Upper lobe of right lung (tissue), 1 donor: ENCODE measurements around the gene DHX58. TPM values are rescaled to one million over a fixed set of nuclear protein-coding genes. Genes with fewer than 3 reads are reported as not detected.

ENCODE experiments used
- ATAC-seq: fragments of 200-7000 bp; cut with Tn5 transposase; one replicate; pipeline ENCODE4 v1.9.1; 2020; ENCODE audit warnings: mild to moderate bottlenecking, moderate library complexity
- DNase-seq: peaks from one replicate; pipeline ENCODE4 v3.0.0-alpha.2; 2020
- H3K27ac ChIP-seq: fragments of 200-600 bp; one replicate; pipeline ENCODE4 v1.8.0; 2022
- H3K27me3 ChIP-seq: fragments of 200-600 bp; one replicate; pipeline ENCODE4 v1.8.0; 2022; ENCODE audit warnings: mild to moderate bottlenecking
- H3K36me3 ChIP-seq: fragments of 200-600 bp; one replicate; pipeline ENCODE4 v1.8.0; 2022
- H3K4me1 ChIP-seq: fragments of 200-600 bp; one replicate; pipeline ENCODE4 v1.8.0; 2022
- H3K4me3 ChIP-seq: fragments of 200-600 bp; one replicate; pipeline ENCODE4 v1.8.0; 2022; ENCODE audit warnings: mild to moderate bottlenecking
- H3K9me3 ChIP-seq: fragments of 200-600 bp; one replicate; pipeline ENCODE4 v1.8.0; 2022
- CTCF ChIP-seq: fragments of 200-600 bp; IDR thresholded peaks from one replicate; pipeline ENCODE4 v1.8.0; 2022; ENCODE audit warnings: antibody characterized with exemption
- intact Hi-C: fragments of 100-400 bp; cut with DNase I; formaldehyde crosslinking; loops from one replicate; pipeline ENCODE4 v1.11.0; 2022
- total RNA-seq: library from RNA; stranded (reverse); fragmentation: NEBNext Ultra II Directional; extraction: Animal tissue kit (Norgen Biotek cat#: 25700); gene quantifications from one replicate; pipeline ENCODE4 v1.2.1, GENCODE V29; 2021
- donor health status: DM: no; HTN: yes; CAD: no; lungs with severe emphysema.

The DHX58 gene
- total RNA-seq, 1 donor from 2014 or later, result 27.5 TPM

- H3K4me1 ChIP-seq, result no peaks in the 10 kb centered on the region
- H3K27ac ChIP-seq, result no peak overlapping the region
- DNase-seq (no peak), ATAC-seq (no peak)
- intact Hi-C loops, result no loop called here
- H3K4me3 ChIP-seq, result no peak overlapping the region
- no peak for TF ChIP-seq CTCF
- H3K36me3 ChIP-seq, result no peaks in the 10 kb centered on the region
- no peaks in the 10 kb centered on the region for H3K9me3 ChIP-seq
- peaks cover 16% of the 10 kb centered on the region for H3K27me3 ChIP-seq
Observed at GRCh38 chr17:42088736-42089135, 23.8 kb downstream of the DHX58 start.

- H3K27me3 ChIP-seq, result peaks cover 16% of the 10 kb centered on the region
- ATAC-seq (peak; percentile 21), DNase-seq (no peak)
Observed at GRCh38 chr17:42087736-42088705, 24.5 kb downstream of the DHX58 start.

GRCh38 chr17:42087042-42087701, 25.3 kb downstream of the DHX58 start:
- no peak for TF ChIP-seq CTCF
- Histone ChIP-seq H3K4me3 (no peak overlapping the region), H3K27ac (no peak overlapping the region), H3K27me3 (peaks cover 16% of the 10 kb centered on the region), H3K4me1 (no peaks in the 10 kb centered on the region), H3K36me3 (no peaks in the 10 kb centered on the region), H3K9me3 (no peaks in the 10 kb centered on the region)
- ATAC-seq, result no peak
- no peak for DNase-seq
- intact Hi-C loops, result no loop called here

More at GRCh38 chr17:42087736-42088705, 24.5 kb downstream of the DHX58 start:
- Histone ChIP-seq H3K9me3 (no peaks in the 10 kb centered on the region), H3K27ac (no peak overlapping the region), H3K4me3 (no peak overlapping the region), H3K4me1 (no peaks in the 10 kb centered on the region), H3K36me3 (no peaks in the 10 kb centered on the region)
- intact Hi-C loops, result no loop called here
- TF ChIP-seq CTCF, result no peak

- DNase-seq (no peak), ATAC-seq (peak; percentile 29)
- no peaks in the 10 kb centered on the region for H3K9me3 ChIP-seq
- no peaks in the 10 kb centered on the region for H3K27me3 ChIP-seq
- no peak for TF ChIP-seq CTCF
- no peak overlapping the region for H3K4me3 ChIP-seq
- intact Hi-C loops, result no loop called here
- H3K4me1 ChIP-seq, result no peaks in the 10 kb centered on the region
- no peaks in the 10 kb centered on the region for H3K36me3 ChIP-seq
- no peak overlapping the region for H3K27ac ChIP-seq
Observed at GRCh38 chr17:42081516-42082129, 30.9 kb downstream of the DHX58 start.

- Histone ChIP-seq H3K4me3 (no peak overlapping the region), H3K27ac (no peak overlapping the region), H3K36me3 (no peaks in the 10 kb centered on the region), H3K9me3 (no peaks in the 10 kb centered on the region), H3K4me1 (no peaks in the 10 kb centered on the region), H3K27me3 (no peaks in the 10 kb centered on the region)
- DNase-seq, result no peak
- intact Hi-C loops, result no loop called here
- TF ChIP-seq CTCF, result no peak
- no peak for ATAC-seq
Observed at GRCh38 chr17:42079541-42079940, 33.0 kb downstream of the DHX58 start.
